PC-3 (cell line): ENCODE measurements around the gene PSMD10.

Experiments
- EZH2 ChIP-seq: fragments of 300-600 bp; sonication (generic); IDR thresholded peaks from one replicate; pipeline ENCODE4 v1.6.1; 2017; ENCODE audit warnings: antibody characterized with exemption, mild to moderate bottlenecking, low read length; ENCODE audit not compliant: unreplicated experiment
- EZH2phosphoT487 ChIP-seq: fragments of 300-600 bp; sonication (generic); IDR thresholded peaks from 2 replicates; pipeline ENCODE4 v1.6.1; 2018; ENCODE audit warnings: mild to moderate bottlenecking, antibody characterized with exemption, low read length, borderline replicate concordance
- TF ChIP-seq, protein P1 (sequence below): fragments of 300-600 bp; sonication (generic); conservative IDR thresholded peaks from 2 replicates; pipeline ENCODE4 v1.5.1; 2017; ENCODE audit warnings: antibody characterized with exemption, low read depth, mild to moderate bottlenecking, low read length

DNA sequence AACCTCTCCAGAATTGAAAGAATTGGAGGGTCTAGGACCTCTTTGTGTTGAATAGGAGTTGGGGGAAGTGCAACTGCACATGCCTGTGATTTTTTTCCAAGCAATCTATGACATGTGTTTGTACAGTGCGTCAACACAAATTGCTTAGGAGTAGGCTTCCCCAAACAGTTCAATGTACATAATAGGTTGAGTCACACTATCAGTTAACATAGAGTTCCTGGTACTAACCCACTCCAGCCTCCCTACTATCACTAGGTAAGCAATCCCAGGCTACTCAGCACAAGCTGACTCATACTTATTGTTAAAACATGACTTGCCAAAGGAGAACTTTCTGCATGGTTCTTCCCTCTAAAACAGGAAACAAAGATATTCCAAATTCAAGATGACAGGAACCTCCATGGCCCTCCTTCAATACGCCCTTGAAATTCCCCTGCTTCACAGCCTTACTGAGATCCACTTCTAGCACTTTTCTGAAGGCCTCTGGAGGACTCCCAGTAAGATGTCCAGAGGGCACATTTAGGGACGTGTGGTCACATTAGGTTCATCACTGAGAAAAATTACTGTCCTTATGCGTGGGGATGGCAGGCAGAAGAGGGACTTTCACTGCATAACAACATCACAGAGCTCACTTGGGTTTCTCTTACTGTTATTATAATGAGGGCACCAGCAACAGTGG is 54.9 kb downstream of the PSMD10 start:
- TF ChIP-seq EZH2phosphoT487 (no peak), EZH2 (no peak)
- TF ChIP-seq, protein P1, sequence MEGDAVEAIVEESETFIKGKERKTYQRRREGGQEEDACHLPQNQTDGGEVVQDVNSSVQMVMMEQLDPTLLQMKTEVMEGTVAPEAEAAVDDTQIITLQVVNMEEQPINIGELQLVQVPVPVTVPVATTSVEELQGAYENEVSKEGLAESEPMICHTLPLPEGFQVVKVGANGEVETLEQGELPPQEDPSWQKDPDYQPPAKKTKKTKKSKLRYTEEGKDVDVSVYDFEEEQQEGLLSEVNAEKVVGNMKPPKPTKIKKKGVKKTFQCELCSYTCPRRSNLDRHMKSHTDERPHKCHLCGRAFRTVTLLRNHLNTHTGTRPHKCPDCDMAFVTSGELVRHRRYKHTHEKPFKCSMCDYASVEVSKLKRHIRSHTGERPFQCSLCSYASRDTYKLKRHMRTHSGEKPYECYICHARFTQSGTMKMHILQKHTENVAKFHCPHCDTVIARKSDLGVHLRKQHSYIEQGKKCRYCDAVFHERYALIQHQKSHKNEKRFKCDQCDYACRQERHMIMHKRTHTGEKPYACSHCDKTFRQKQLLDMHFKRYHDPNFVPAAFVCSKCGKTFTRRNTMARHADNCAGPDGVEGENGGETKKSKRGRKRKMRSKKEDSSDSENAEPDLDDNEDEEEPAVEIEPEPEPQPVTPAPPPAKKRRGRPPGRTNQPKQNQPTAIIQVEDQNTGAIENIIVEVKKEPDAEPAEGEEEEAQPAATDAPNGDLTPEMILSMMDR: no peak
